Adipocyte (in vitro differentiated cells): ENCODE results near the gene RSRC1.
"Not testable (repeated sequence)": the region's sequence is repeated elsewhere in the genome, so short reads cannot be mapped to it uniquely, and the experiment has no call there.

Experiments used
- DNase-seq: peaks from one replicate; pipeline ENCODE4 v3.0.0-alpha.2; 2015; ENCODE audit warnings: low read depth
- H3K27me3 ChIP-seq: replicated peaks from 2 replicates; pipeline ENCODE4 v1.7.0; 2013; ENCODE audit warnings: mild to moderate bottlenecking, low read length, moderate library complexity; ENCODE audit not compliant: control insufficient read depth, insufficient read depth
- H3K36me3 ChIP-seq: 2 replicates; pipeline ENCODE4 v1.7.0; 2013; ENCODE audit warnings: low read length, mild to moderate bottlenecking, moderate library complexity; ENCODE audit not compliant: control insufficient read depth, insufficient read depth, severe bottlenecking
- H3K4me1 ChIP-seq: 2 replicates; pipeline ENCODE4 v1.7.0; 2013; ENCODE audit warnings: mild to moderate bottlenecking, low read length, moderate library complexity; ENCODE audit not compliant: control insufficient read depth, insufficient read depth
- H3K4me3 ChIP-seq: 2 replicates; pipeline ENCODE4 v1.7.0; 2013; ENCODE audit warnings: mild to moderate bottlenecking, low read length, moderate library complexity
- H3K9ac ChIP-seq: 2 replicates; pipeline ENCODE4 v1.7.0; 2013; ENCODE audit warnings: mild to moderate bottlenecking, low read length, moderate library complexity
- H3K9me3 ChIP-seq: 2 replicates; pipeline ENCODE4 v1.7.0; 2013; ENCODE audit warnings: mild to moderate bottlenecking, low read length, moderate library complexity; ENCODE audit not compliant: control insufficient read depth

RSRC1 gene

GRCh38 chr3:158471639-158472294 lies 361.9 kb downstream of the RSRC1 start:
- Histone ChIP-seq H3K9ac (no peak overlapping the region), H3K4me3 (peak overlapping the region; percentile 10), H3K27me3 (no peaks in the 10 kb centered on the region), H3K4me1 (peaks cover 17% of the 10 kb centered on the region), H3K36me3 (no peaks in the 10 kb centered on the region), H3K9me3 (no peaks in the 10 kb centered on the region)
- peak; percentile 90 for DNase-seq

GRCh38 chr3:158479051-158479450 lies 369.2 kb downstream of the RSRC1 start:
- Histone ChIP-seq H3K9me3 (no peaks in the 10 kb centered on the region), H3K36me3 (no peaks in the 10 kb centered on the region), H3K9ac (no peak overlapping the region), H3K27me3 (no peaks in the 10 kb centered on the region), H3K4me3 (no peak overlapping the region), H3K4me1 (peaks cover 2% of the 10 kb centered on the region)
- DNase-seq = no peak

- no peak overlapping the region for H3K9ac ChIP-seq
These were observed 373.9 kb downstream of the RSRC1 start for GRCh38 chr3:158483701-158484235.

GRCh38 chr3:158486200-158486599 lies 376.3 kb downstream of the RSRC1 start:
- DNase-seq = no peak
- no peak overlapping the region for H3K4me3 ChIP-seq
- no peak overlapping the region for H3K9ac ChIP-seq
- H3K9me3 ChIP-seq = no peaks in the 10 kb centered on the region
- H3K36me3 ChIP-seq = no peaks in the 10 kb centered on the region
- no peaks in the 10 kb centered on the region for H3K27me3 ChIP-seq
- peaks cover 11% of the 10 kb centered on the region for H3K4me1 ChIP-seq

More at GRCh38 chr3:158483701-158484235, 373.9 kb downstream of the RSRC1 start:
- Histone ChIP-seq H3K27me3 (no peaks in the 10 kb centered on the region), H3K36me3 (no peaks in the 10 kb centered on the region), H3K9me3 (no peaks in the 10 kb centered on the region), H3K4me3 (peak overlapping the region; percentile 12), H3K4me1 (peaks cover 11% of the 10 kb centered on the region)
- DNase-seq = peak; percentile 29

DNA sequence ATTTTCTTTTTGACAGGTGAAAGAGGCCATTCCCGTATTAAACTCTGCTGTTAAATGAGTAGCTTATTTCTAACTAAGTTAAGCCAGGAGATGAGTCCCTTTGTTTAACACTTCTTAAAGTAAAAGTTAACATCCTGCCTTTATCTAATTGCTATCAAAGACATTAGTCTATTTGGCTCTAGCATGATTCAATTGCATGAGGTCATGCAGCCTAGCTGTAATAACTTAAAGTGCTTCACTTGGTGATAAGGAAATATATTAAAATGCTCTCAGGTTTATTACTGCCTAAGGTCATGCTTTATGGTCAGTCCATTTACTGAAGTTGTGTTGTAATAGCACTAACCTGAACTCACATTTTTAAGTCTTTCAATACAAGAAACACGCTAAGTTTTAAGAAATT lies 378.8 kb downstream of the RSRC1 start:
- Histone ChIP-seq H3K27me3 (no peaks in the 10 kb centered on the region), H3K9ac (no peak overlapping the region), H3K4me1 (peaks cover 11% of the 10 kb centered on the region), H3K4me3 (no peak overlapping the region), H3K36me3 (no peaks in the 10 kb centered on the region), H3K9me3 (no peaks in the 10 kb centered on the region)
- no peak for DNase-seq

GRCh38 chr3:158489181-158489580 lies 379.3 kb downstream of the RSRC1 start:
- Histone ChIP-seq H3K9me3 (no peaks in the 10 kb centered on the region), H3K4me1 (peaks cover 7% of the 10 kb centered on the region), H3K27me3 (no peaks in the 10 kb centered on the region), H3K4me3 (no peak overlapping the region), H3K9ac (no peak overlapping the region), H3K36me3 (no peaks in the 10 kb centered on the region)
- DNase-seq = no peak

GRCh38 chr3:158491968-158492367 lies 382.1 kb downstream of the RSRC1 start:
- no peaks in the 10 kb centered on the region for H3K4me1 ChIP-seq
- no peak overlapping the region for H3K4me3 ChIP-seq

GRCh38 chr3:158492685-158493084 lies 382.8 kb downstream of the RSRC1 start:
- Histone ChIP-seq H3K4me1 (no peaks in the 10 kb centered on the region), H3K9me3 (no peaks in the 10 kb centered on the region), H3K36me3 (no peaks in the 10 kb centered on the region), H3K9ac (no peak overlapping the region), H3K27me3 (no peaks in the 10 kb centered on the region), H3K4me3 (no peak overlapping the region)
- DNase-seq = no peak

More at GRCh38 chr3:158491968-158492367, 382.1 kb downstream of the RSRC1 start:
- DNase-seq = no peak
- no peak overlapping the region for H3K9ac ChIP-seq
- H3K36me3 ChIP-seq = no peaks in the 10 kb centered on the region
- no peaks in the 10 kb centered on the region for H3K27me3 ChIP-seq
- no peaks in the 10 kb centered on the region for H3K9me3 ChIP-seq

DNA sequence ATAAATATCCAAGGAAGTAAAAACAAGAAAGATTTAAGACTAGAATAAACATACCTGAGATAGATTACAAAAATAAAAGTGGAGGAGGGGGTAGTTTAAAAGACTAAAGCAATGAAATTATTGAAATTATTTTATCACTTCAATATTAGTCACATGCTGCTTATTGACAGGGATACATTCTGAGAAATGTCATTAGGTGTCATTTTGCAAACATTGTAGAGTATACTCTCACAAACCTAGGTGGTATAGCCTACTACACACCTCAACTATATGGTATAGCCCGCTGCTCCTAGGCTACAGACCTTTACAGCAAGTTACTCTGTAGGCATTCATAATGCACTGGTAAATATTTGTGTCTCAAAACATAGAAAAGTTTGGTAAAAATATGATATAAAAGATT lies 384.0 kb downstream of the RSRC1 start:
- no peak for DNase-seq
- no peaks in the 10 kb centered on the region for H3K27me3 ChIP-seq
- no peak overlapping the region for H3K9ac ChIP-seq
- no peaks in the 10 kb centered on the region for H3K9me3 ChIP-seq
- H3K4me1 ChIP-seq = no peaks in the 10 kb centered on the region
- no peak overlapping the region for H3K4me3 ChIP-seq
- no peaks in the 10 kb centered on the region for H3K36me3 ChIP-seq

DNA sequence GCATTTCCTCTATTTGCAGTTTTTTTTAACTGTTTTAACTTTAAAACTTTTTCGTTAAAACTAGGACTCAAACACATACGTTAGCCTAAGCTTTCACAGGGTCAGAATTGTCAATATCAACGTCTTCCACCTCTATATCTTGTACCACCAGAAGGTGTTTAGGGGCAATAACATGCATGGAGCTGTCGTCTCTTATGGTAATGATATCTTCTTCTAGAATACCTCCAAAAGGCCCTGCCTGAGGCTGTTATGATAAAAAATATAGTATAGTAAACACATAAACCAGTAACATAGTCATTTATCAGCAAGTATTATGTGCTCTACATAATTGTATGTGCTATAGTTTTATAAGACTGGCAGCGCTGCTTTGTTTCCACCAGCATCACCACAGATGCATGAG lies 384.8 kb downstream of the RSRC1 start:
- Histone ChIP-seq H3K4me3 (no peak overlapping the region), H3K9me3 (no peaks in the 10 kb centered on the region), H3K27me3 (no peaks in the 10 kb centered on the region), H3K4me1 (no peaks in the 10 kb centered on the region), H3K36me3 (no peaks in the 10 kb centered on the region), H3K9ac (no peak overlapping the region)
- DNase-seq = no peak

GRCh38 chr3:158495398-158495902 lies 385.6 kb downstream of the RSRC1 start:
- H3K4me3 ChIP-seq, H3K9ac ChIP-seq, H3K27me3 ChIP-seq, H3K4me1 ChIP-seq, H3K36me3 ChIP-seq, DNase-seq, H3K9me3 ChIP-seq: not testable (repeated sequence)
